H9 (cell line): ENCODE measurements around the gene PKP3. TPM values are rescaled to one million over a fixed set of nuclear protein-coding genes. Genes with fewer than 3 reads are reported as not detected.

ENCODE experiments used
- DNase-seq: peaks from one replicate; pipeline ENCODE4 v3.0.0-alpha.2; 2017
- H2AFZ ChIP-seq: one replicate; pipeline ENCODE4 v1.6.1; 2013; ENCODE audit warnings: mild to moderate bottlenecking, low read length, control low read depth, moderate library complexity
- H2AK5ac ChIP-seq: 2 replicates; pipeline ENCODE4 v1.6.1; 2013; ENCODE audit warnings: low read length, control low read depth, mixed read lengths; ENCODE audit not compliant: insufficient read length
- H2BK120ac ChIP-seq: one replicate; pipeline ENCODE4 v1.6.1; 2013; ENCODE audit warnings: low read depth, mild to moderate bottlenecking, low read length, control low read depth, inconsistent platforms; ENCODE audit not compliant: poor library complexity, severe bottlenecking
- H2BK12ac ChIP-seq: 2 replicates; pipeline ENCODE4 v1.6.1; 2013; ENCODE audit warnings: low read length, control low read depth, mixed read lengths, low read depth; ENCODE audit not compliant: insufficient read length
- H2BK15ac ChIP-seq: 2 replicates; pipeline ENCODE4 v1.6.1; 2013; ENCODE audit warnings: low read depth, low read length, control low read depth
- H2BK20ac ChIP-seq: one replicate; pipeline ENCODE4 v1.6.1; 2013; ENCODE audit warnings: low read depth, mild to moderate bottlenecking, low read length, control low read depth, inconsistent platforms; ENCODE audit not compliant: poor library complexity, severe bottlenecking
- H2BK5ac ChIP-seq: 2 replicates; pipeline ENCODE4 v1.6.1; 2013; ENCODE audit warnings: low read length, control low read depth, mixed read lengths; ENCODE audit not compliant: insufficient read length
- H3K14ac ChIP-seq: 2 replicates; pipeline ENCODE4 v1.6.1; 2013; ENCODE audit warnings: low read length, control low read depth; ENCODE audit not compliant: insufficient read depth
- H3K18ac ChIP-seq: 2 replicates; pipeline ENCODE4 v1.6.1; 2013; ENCODE audit warnings: low read depth, mild to moderate bottlenecking, mixed read lengths, low read length, control low read depth; ENCODE audit not compliant: insufficient read length
- H3K23ac ChIP-seq: 2 replicates; pipeline ENCODE4 v1.6.1; 2013; ENCODE audit warnings: low read length, control low read depth, mixed read lengths, low read depth; ENCODE audit not compliant: insufficient read length
- H3K23me2 ChIP-seq: 2 replicates; pipeline ENCODE4 v1.6.1; 2013; ENCODE audit warnings: low read depth, mild to moderate bottlenecking, mixed read lengths, low read length, control low read depth; ENCODE audit not compliant: insufficient read length, poor library complexity, severe bottlenecking
- H3K27ac ChIP-seq: 2 replicates; pipeline ENCODE4 v1.5.1; 2013; ENCODE audit warnings: low read length, control low read depth, mixed read lengths, low read depth; ENCODE audit not compliant: insufficient read length
- H3K27me3 ChIP-seq: 2 replicates; pipeline ENCODE4 v1.6.1; 2013; ENCODE audit warnings: low read length, control low read depth, inconsistent platforms; ENCODE audit not compliant: insufficient read depth
- H3K4ac ChIP-seq: 2 replicates; pipeline ENCODE4 v1.6.1; 2013; ENCODE audit warnings: low read depth, mild to moderate bottlenecking, control low read depth, inconsistent platforms, low read length, moderate library complexity
- H3K4me1 ChIP-seq: 2 replicates; pipeline ENCODE4 v1.6.1; 2013; ENCODE audit warnings: low read length, control low read depth, inconsistent platforms; ENCODE audit not compliant: insufficient read depth
- H3K4me2 ChIP-seq: 2 replicates; pipeline ENCODE4 v1.6.1; 2013; ENCODE audit warnings: low read length, control low read depth, mixed read lengths; ENCODE audit not compliant: insufficient read length, insufficient read depth
- H3K56ac ChIP-seq: 2 replicates; pipeline ENCODE4 v1.6.1; 2013; ENCODE audit warnings: low read depth, mild to moderate bottlenecking, mixed read lengths, low read length, control low read depth; ENCODE audit not compliant: insufficient read length
- H3K79me1 ChIP-seq: 2 replicates; pipeline ENCODE4 v1.6.1; 2013; ENCODE audit warnings: low read depth, mild to moderate bottlenecking, moderate library complexity, low read length, control low read depth, inconsistent platforms; ENCODE audit not compliant: insufficient read depth, poor library complexity, severe bottlenecking
- H3K79me2 ChIP-seq: 2 replicates; pipeline ENCODE4 v1.6.1; 2013; ENCODE audit warnings: low read length, control low read depth, inconsistent platforms; ENCODE audit not compliant: insufficient read depth
- H3K9ac ChIP-seq: 2 replicates; pipeline ENCODE4 v1.6.1; 2013; ENCODE audit warnings: low read length, control low read depth, mixed read lengths; ENCODE audit not compliant: insufficient read length; ENCODE audit errors: extremely low read depth
- H3K9me3 ChIP-seq: one replicate; pipeline ENCODE4 v1.6.1; 2013; ENCODE audit warnings: low read depth, low read length, inconsistent platforms; ENCODE audit not compliant: control insufficient read depth
- H3T11ph ChIP-seq: one replicate; pipeline ENCODE4 v1.6.1; 2013; ENCODE audit warnings: mild to moderate bottlenecking, low read length, control low read depth, inconsistent platforms
- H4K20me1 ChIP-seq: one replicate; pipeline ENCODE4 v1.6.1; 2013; ENCODE audit not compliant: control insufficient read depth, insufficient read length, insufficient read depth
- H4K5ac ChIP-seq: 2 replicates; pipeline ENCODE4 v1.6.1; 2013; ENCODE audit warnings: low read depth, mild to moderate bottlenecking, mixed read lengths, low read length, control low read depth; ENCODE audit not compliant: insufficient read length
- H4K8ac ChIP-seq: replicated peaks from 2 replicates; pipeline ENCODE4 v1.6.1; 2013; ENCODE audit warnings: low read length, control low read depth, mixed read lengths, low read depth; ENCODE audit not compliant: insufficient read length
- H4K91ac ChIP-seq: 2 replicates; pipeline ENCODE4 v1.6.1; 2013; ENCODE audit warnings: low read depth, mild to moderate bottlenecking, moderate library complexity, mixed read lengths, low read length, control low read depth; ENCODE audit not compliant: insufficient read length
- H3K27ac Mint-ChIP-seq, 3 experiments: 2 replicates in 2 of 3; 3 replicates in 1 of 3; pipeline ENCODE4 v1.8.0; 2020 to 2021; ENCODE audit warnings: mixed read lengths in 3 of 3, mild to moderate bottlenecking in 1 of 3, moderate library complexity in 1 of 3
- H3K27me3 Mint-ChIP-seq: 2 replicates; pipeline ENCODE4 v1.8.0; 2021; ENCODE audit warnings: low read depth, mild to moderate bottlenecking, moderate library complexity, mixed read lengths
- H3K36me3 Mint-ChIP-seq, 3 experiments: 2 replicates in 2 of 3; 3 replicates in 1 of 3; pipeline ENCODE4 v1.8.0; 2020 to 2021; ENCODE audit warnings: low read depth in 3 of 3, mixed read lengths in 3 of 3; ENCODE audit not compliant: insufficient read depth in 1 of 3
- H3K4me1 Mint-ChIP-seq, 2 experiments: 2 replicates each; pipeline ENCODE4 v1.8.0; 2020; ENCODE audit warnings: mixed read lengths in 2 of 2
- H3K4me3 Mint-ChIP-seq, 2 experiments: 2 replicates in 1 of 2; 3 replicates in 1 of 2; pipeline ENCODE4 v1.8.0; 2020 to 2021; ENCODE audit warnings: mild to moderate bottlenecking in 2 of 2, mixed read lengths in 2 of 2, moderate library complexity in 1 of 2
- H3K9me3 Mint-ChIP-seq, 2 experiments: 2 replicates in 1 of 2; 3 replicates in 1 of 2; pipeline ENCODE4 v1.8.0; 2020; ENCODE audit warnings: mild to moderate bottlenecking in 2 of 2, mixed read lengths in 2 of 2, moderate library complexity in 1 of 2
- WGBS: extraction: QIAGEN DNeasy Blood & Tissue Kit; methylation state at CpG from one replicate; pipeline ENCODE4 v1.1.7; 2013; ENCODE audit warnings: missing lambda C conversion rate, low lambda C conversion rate, mixed read lengths; ENCODE audit not compliant: insufficient read length; ENCODE audit errors: extremely low coverage; 5-methylcytosine and 5-hydroxymethylcytosine counted together
- total RNA-seq: library from RNA; stranded (reverse); gene quantifications from 2 replicates; pipeline ENCODE4 v1.2.1, GENCODE V29; 2021
- TF ChIP-seq, protein P1 (sequence below): fragments of 200-600 bp; sonication (generic); conservative IDR thresholded peaks from 3 replicates; pipeline ENCODE4 v1.8.0; 2021; ENCODE audit warnings: antibody characterized with exemption, mild to moderate bottlenecking

The PKP3 gene
- total RNA-seq, 1 experiment from 2014 or later = 41.7 TPM

DNA sequence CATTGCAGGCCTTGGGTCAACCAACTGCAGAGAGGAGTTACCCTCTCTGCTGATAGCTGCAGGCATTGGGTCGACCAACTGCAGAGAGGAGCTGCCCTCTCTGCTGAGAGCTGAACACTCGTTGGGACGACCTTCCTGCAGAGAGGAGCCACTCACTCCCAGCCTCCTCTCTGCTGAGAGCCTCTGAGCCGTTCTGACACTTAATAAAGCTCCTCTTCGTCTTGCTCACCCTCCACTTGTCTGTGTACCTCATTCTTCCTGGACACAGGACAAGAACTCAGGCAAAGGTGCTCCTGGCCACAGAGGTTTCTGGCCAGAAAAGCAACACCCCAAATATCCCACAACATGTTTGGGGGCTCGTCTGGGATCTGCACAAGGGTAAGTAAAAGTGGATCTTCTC is 7.5 kb upstream of the PKP3 start:
- Histone ChIP-seq H4K91ac (no peak overlapping the region), H3K23me2 (no peaks in the 10 kb centered on the region), H2BK15ac (no peak overlapping the region), H3K9ac (no peak overlapping the region), H2AK5ac (no peak overlapping the region), H4K8ac (no peak overlapping the region), H4K20me1 (no peaks in the 10 kb centered on the region), H3K27me3 (no peaks in the 10 kb centered on the region; the same call in 1 of the 2 replicates), H3K18ac (no peak overlapping the region), H3K56ac (no peak overlapping the region), H3K27ac (no peak overlapping the region), H3K4ac (no peak overlapping the region), H2BK12ac (no peak overlapping the region), H2BK120ac (no peak overlapping the region), H3K79me1 (no peaks in the 10 kb centered on the region), H3K23ac (no peak overlapping the region), H2BK5ac (no peak overlapping the region), H3K4me1 (no peaks in the 10 kb centered on the region; the same call in 1 of the 2 replicates), H2AFZ (no peak overlapping the region), H3K79me2 (no peaks in the 10 kb centered on the region), H2BK20ac (no peak overlapping the region), H3K4me2 (no peak overlapping the region), H3T11ph (no peak overlapping the region), H4K5ac (no peak overlapping the region), H3K14ac (no peak overlapping the region), H3K9me3 (peaks cover 13% of the 10 kb centered on the region)
- Mint-ChIP-seq H3K27ac (no peak overlapping the region), H3K4me1 (peaks cover 2 to 7% of the 10 kb centered on the region in 2 experiments; a peak in 2 of 4 replicates), H3K27me3 (peaks cover 14% of the 10 kb centered on the region), H3K4me3 (peak overlapping the region in 1 of 2 experiments; percentile 28; a peak in 1 of 5 replicates), H3K36me3 (peaks cover 4 to 11% (median 10%) of the 10 kb centered on the region in 3 experiments), H3K9me3 (peaks cover 9% of the 10 kb centered on the region in 2 experiments)
- whole genome bisulfite sequencing = no CpG with 5 or more reads among the region's 6 CpGs
- TF ChIP-seq, protein P1, sequence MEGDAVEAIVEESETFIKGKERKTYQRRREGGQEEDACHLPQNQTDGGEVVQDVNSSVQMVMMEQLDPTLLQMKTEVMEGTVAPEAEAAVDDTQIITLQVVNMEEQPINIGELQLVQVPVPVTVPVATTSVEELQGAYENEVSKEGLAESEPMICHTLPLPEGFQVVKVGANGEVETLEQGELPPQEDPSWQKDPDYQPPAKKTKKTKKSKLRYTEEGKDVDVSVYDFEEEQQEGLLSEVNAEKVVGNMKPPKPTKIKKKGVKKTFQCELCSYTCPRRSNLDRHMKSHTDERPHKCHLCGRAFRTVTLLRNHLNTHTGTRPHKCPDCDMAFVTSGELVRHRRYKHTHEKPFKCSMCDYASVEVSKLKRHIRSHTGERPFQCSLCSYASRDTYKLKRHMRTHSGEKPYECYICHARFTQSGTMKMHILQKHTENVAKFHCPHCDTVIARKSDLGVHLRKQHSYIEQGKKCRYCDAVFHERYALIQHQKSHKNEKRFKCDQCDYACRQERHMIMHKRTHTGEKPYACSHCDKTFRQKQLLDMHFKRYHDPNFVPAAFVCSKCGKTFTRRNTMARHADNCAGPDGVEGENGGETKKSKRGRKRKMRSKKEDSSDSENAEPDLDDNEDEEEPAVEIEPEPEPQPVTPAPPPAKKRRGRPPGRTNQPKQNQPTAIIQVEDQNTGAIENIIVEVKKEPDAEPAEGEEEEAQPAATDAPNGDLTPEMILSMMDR = no peak
- DNase-seq = no peak
